Measurements from ENCODE around the gene EGLN1. TPM values are rescaled to one million over a fixed set of nuclear protein-coding genes. Genes with fewer than 3 reads are reported as not detected.

Gene EGLN1
- total and polyA plus RNA-seq, 4 donors = 4.5 to 45.1 (median 16.3) TPM

DNA sequence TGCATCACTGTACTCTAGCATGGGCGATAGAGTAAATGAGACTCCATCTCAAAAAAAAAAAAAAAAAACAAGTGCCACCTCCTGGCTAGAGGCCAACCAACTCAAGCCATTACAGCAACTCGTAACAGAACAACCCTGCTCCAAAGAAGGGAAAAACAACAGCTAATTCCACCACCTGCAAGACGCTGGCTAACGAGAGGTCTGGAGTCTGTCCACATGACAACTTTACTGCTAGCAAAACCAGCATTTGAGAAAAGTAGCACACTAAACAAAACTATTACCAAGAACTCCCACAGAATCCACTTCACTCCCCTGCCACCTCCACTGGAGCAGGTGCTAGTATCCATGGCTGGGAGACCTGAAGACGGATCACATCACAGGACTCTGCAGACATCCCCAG, 24.1 kb upstream of the EGLN1 start:
- H3K4me3 ChIP-seq = no peak overlapping the region
- H3K27me3 ChIP-seq (ENCODE audit: control insufficient read depth in 3 of 3, insufficient read depth in 3 of 3, low read length in 2 of 3) = no peaks in the 10 kb centered on the region
- H3K9ac ChIP-seq (ENCODE audit: insufficient read depth in 1 of 2, low read length in 2 of 2) = no peak overlapping the region
- H3K9me3 ChIP-seq (ENCODE audit: control insufficient read depth in 4 of 4, insufficient read depth in 3 of 4, low read length in 3 of 4) = peaks cover 0 to 5% (median under 1%) of the 10 kb centered on the region in 4 donors
- 81 to 86% methylated on average over 5 of the region's 5 CpGs for WGBS, 2 donors
- no peaks in the 10 kb centered on the region for H3K36me3 ChIP-seq (ENCODE audit: control insufficient read depth in 4 of 4, insufficient read depth in 4 of 4, low read length in 4 of 4)
- DNase-seq (no peak), ATAC-seq (ENCODE audit: insufficient read depth, low FRiP score) (no peak)
- TF ChIP-seq, protein P1, sequence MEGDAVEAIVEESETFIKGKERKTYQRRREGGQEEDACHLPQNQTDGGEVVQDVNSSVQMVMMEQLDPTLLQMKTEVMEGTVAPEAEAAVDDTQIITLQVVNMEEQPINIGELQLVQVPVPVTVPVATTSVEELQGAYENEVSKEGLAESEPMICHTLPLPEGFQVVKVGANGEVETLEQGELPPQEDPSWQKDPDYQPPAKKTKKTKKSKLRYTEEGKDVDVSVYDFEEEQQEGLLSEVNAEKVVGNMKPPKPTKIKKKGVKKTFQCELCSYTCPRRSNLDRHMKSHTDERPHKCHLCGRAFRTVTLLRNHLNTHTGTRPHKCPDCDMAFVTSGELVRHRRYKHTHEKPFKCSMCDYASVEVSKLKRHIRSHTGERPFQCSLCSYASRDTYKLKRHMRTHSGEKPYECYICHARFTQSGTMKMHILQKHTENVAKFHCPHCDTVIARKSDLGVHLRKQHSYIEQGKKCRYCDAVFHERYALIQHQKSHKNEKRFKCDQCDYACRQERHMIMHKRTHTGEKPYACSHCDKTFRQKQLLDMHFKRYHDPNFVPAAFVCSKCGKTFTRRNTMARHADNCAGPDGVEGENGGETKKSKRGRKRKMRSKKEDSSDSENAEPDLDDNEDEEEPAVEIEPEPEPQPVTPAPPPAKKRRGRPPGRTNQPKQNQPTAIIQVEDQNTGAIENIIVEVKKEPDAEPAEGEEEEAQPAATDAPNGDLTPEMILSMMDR (IDR thresholded peaks at IDR 0.05; ENCODE audit: control extremely low read depth, extremely low read depth) = no peak
- no peak overlapping the region for H3K27ac ChIP-seq (ENCODE audit: low read depth in 1 of 2, low read length in 1 of 2)
- H3K4me1 ChIP-seq (ENCODE audit: control insufficient read depth in 5 of 5, insufficient read depth in 5 of 5, low read length in 5 of 5) = no peaks in the 10 kb centered on the region

DNA sequence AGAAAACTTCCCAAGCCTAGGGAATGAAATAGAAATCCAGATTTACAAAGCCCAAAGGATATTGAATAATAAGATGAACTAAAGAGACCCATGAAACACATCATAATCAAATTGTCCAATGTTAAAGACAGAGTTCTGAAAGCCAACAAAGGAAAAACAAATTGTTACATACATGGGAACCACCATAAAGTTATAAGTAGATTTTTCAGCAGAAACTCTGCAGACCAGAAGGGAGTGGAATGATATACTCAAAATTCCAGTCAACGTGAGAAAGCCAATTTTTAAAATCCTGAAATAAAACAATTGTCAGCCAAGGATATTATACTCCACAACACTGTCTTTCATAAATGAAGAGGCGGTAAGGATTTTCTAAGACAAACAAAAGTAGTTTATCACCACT, 22.0 kb upstream of the EGLN1 start:
- 90 to 92% methylated on average over 2 of the region's 2 CpGs for WGBS, 2 donors
- no peak for DNase-seq
- Histone ChIP-seq H3K4me3 (no peak overlapping the region), H3K4me1 (ENCODE audit: control insufficient read depth in 5 of 5, insufficient read depth in 5 of 5, low read length in 5 of 5) (no peaks in the 10 kb centered on the region), H3K27ac (ENCODE audit: low read depth in 1 of 2, low read length in 1 of 2) (no peak overlapping the region), H3K9ac (ENCODE audit: insufficient read depth in 1 of 2, low read length in 2 of 2) (no peak overlapping the region), H3K36me3 (ENCODE audit: control insufficient read depth in 4 of 4, insufficient read depth in 4 of 4, low read length in 4 of 4) (no peaks in the 10 kb centered on the region), H3K27me3 (ENCODE audit: control insufficient read depth in 3 of 3, insufficient read depth in 3 of 3, low read length in 2 of 3) (no peaks in the 10 kb centered on the region), H3K9me3 (ENCODE audit: control insufficient read depth in 4 of 4, insufficient read depth in 3 of 4, low read length in 3 of 4) (peaks cover 0 to 5% (median under 1%) of the 10 kb centered on the region in 4 donors)
- TF ChIP-seq, protein P1 (IDR thresholded peaks at IDR 0.05; ENCODE audit: control extremely low read depth, extremely low read depth) = no peak
- ATAC-seq (ENCODE audit: insufficient read depth, low FRiP score) = no peak

DNA sequence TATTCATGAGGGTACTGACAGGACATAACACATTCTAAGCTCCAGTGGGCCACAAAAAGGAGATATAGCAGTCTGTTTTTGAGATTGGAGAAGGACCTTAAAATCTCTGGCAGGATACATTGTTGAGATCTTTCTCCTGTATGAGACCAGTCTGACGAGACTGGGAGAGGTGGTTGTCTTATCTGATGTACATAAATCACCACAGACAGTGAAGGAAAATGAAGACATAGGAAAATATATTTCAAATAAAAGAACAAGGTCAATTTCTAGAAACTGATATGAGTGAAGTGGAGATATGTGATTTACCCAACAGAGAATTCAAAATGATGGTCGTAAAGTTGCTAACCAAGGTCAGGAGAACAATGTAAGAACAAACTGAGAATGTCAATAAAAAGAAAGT, 21.3 kb upstream of the EGLN1 start:
- DNase-seq (no peak), ATAC-seq (ENCODE audit: insufficient read depth, low FRiP score) (no peak)
- H3K9ac ChIP-seq (ENCODE audit: insufficient read depth in 1 of 2, low read length in 2 of 2) = no peak overlapping the region
- H3K4me1 ChIP-seq (ENCODE audit: control insufficient read depth in 5 of 5, insufficient read depth in 5 of 5, low read length in 5 of 5) = no peaks in the 10 kb centered on the region
- TF ChIP-seq, protein P1 (IDR thresholded peaks at IDR 0.05; ENCODE audit: control extremely low read depth, extremely low read depth) = no peak
- H3K27ac ChIP-seq (ENCODE audit: low read depth in 1 of 2, low read length in 1 of 2) = no peak overlapping the region
- no peaks in the 10 kb centered on the region for H3K36me3 ChIP-seq (ENCODE audit: control insufficient read depth in 4 of 4, insufficient read depth in 4 of 4, low read length in 4 of 4)
- peaks cover 0 to 5% (median under 1%) of the 10 kb centered on the region in 4 donors for H3K9me3 ChIP-seq (ENCODE audit: control insufficient read depth in 4 of 4, insufficient read depth in 3 of 4, low read length in 3 of 4)
- H3K27me3 ChIP-seq (ENCODE audit: control insufficient read depth in 3 of 3, insufficient read depth in 3 of 3, low read length in 2 of 3) = no peaks in the 10 kb centered on the region
- no peak overlapping the region for H3K4me3 ChIP-seq
- 73 to 80% methylated on average over 2 of the region's 2 CpGs for WGBS, 2 donors

GRCh38 chr1:231442735-231443134, 20.6 kb upstream of the EGLN1 start:
- DNase-seq (no peak), ATAC-seq (ENCODE audit: insufficient read depth, low FRiP score) (no peak)
- H3K9me3 ChIP-seq (ENCODE audit: control insufficient read depth in 4 of 4, insufficient read depth in 3 of 4, low read length in 3 of 4) = peaks cover 0 to 5% (median under 1%) of the 10 kb centered on the region in 4 donors
- no peak overlapping the region for H3K27ac ChIP-seq (ENCODE audit: low read depth in 1 of 2, low read length in 1 of 2)
- H3K4me3 ChIP-seq = no peak overlapping the region
- TF ChIP-seq, protein P1 (IDR thresholded peaks at IDR 0.05; ENCODE audit: control extremely low read depth, extremely low read depth) = no peak
- H3K36me3 ChIP-seq (ENCODE audit: control insufficient read depth in 4 of 4, insufficient read depth in 4 of 4, low read length in 4 of 4) = no peaks in the 10 kb centered on the region
- no peaks in the 10 kb centered on the region for H3K27me3 ChIP-seq (ENCODE audit: control insufficient read depth in 3 of 3, insufficient read depth in 3 of 3, low read length in 2 of 3)
- H3K9ac ChIP-seq (ENCODE audit: insufficient read depth in 1 of 2, low read length in 2 of 2) = no peak overlapping the region
- H3K4me1 ChIP-seq (ENCODE audit: control insufficient read depth in 5 of 5, insufficient read depth in 5 of 5, low read length in 5 of 5) = no peaks in the 10 kb centered on the region

Measured in lung (tissue), 12 donors.